Measurements from ENCODE around the gene EEIG2. TPM values are rescaled to one million over a fixed set of nuclear protein-coding genes. Genes with fewer than 3 reads are reported as not detected.
A peak's percentile ranks its signal among the peaks of the same experiment; 100 is the strongest.

EEIG2 gene
- total and polyA plus RNA-seq, 7 donors, result 0.51 to 2.1 (median 1.0) TPM

DNA sequence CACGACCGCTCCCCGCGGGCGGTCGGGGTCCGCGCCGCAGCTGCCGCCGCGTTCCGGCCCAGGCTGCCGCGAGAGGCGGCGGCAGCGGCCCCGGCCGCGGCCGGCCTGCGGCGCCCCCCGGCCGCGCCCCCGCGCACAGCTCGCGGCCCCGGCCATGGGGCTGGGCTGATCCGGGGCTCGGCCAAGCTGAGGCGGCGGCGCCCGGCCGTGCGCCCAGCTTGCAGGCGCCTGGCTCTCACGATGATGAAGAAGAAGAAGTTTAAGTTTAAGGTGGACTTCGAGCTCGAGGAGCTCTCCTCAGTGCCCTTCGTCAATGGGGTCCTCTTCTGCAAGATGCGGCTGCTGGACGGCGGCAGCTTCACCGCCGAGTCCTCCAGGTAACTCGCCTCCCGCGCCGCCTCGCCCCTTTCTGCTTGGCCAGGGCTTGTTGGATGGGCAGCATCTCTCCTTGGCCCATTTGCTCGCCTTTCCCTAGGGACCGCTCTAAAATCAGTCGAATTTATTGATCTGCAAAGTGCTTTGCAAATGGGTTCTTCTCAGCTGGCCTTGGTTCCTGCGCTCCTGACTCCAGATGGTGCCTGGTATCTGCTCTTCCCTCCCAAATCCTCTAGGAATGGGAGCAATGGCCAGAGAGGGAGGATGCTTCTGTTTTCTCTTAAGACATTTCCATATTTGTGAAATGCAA lies 431 bp downstream of the EEIG2 start:
- 1 to 3% (median 2%) methylated on average over 27 to 59 of the region's 59 CpGs for WGBS, 3 donors
- intact Hi-C loops (cut with DNase I), result loop anchor here in 1 of 2 donors (10.0 kb wide), 1 partner anchor 74 kb away; no protein-coding TSS in a partner anchor
- peak overlapping the region; percentile 74 for H3K4me3 ChIP-seq
- H3K27me3 ChIP-seq (ENCODE audit: insufficient read depth in 3 of 3, low read length in 2 of 3), result no peaks in the 10 kb centered on the region
- no peaks in the 10 kb centered on the region for H3K36me3 ChIP-seq (ENCODE audit: insufficient read depth in 1 of 2, low read depth in 1 of 2)
- DNase-seq, result peak; percentile 29 to 56
- ATAC-seq, result peak in 2 of 4 donors; percentile 25 to 47
- H3K4me1 ChIP-seq, result no peaks in the 10 kb centered on the region
- no peaks in the 10 kb centered on the region for H3K9me3 ChIP-seq
- peak overlapping the region; percentile 11 for H3K27ac ChIP-seq
- TF ChIP-seq, protein P1, sequence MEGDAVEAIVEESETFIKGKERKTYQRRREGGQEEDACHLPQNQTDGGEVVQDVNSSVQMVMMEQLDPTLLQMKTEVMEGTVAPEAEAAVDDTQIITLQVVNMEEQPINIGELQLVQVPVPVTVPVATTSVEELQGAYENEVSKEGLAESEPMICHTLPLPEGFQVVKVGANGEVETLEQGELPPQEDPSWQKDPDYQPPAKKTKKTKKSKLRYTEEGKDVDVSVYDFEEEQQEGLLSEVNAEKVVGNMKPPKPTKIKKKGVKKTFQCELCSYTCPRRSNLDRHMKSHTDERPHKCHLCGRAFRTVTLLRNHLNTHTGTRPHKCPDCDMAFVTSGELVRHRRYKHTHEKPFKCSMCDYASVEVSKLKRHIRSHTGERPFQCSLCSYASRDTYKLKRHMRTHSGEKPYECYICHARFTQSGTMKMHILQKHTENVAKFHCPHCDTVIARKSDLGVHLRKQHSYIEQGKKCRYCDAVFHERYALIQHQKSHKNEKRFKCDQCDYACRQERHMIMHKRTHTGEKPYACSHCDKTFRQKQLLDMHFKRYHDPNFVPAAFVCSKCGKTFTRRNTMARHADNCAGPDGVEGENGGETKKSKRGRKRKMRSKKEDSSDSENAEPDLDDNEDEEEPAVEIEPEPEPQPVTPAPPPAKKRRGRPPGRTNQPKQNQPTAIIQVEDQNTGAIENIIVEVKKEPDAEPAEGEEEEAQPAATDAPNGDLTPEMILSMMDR (IDR thresholded peaks at IDR 0.05), result no peak

DNA sequence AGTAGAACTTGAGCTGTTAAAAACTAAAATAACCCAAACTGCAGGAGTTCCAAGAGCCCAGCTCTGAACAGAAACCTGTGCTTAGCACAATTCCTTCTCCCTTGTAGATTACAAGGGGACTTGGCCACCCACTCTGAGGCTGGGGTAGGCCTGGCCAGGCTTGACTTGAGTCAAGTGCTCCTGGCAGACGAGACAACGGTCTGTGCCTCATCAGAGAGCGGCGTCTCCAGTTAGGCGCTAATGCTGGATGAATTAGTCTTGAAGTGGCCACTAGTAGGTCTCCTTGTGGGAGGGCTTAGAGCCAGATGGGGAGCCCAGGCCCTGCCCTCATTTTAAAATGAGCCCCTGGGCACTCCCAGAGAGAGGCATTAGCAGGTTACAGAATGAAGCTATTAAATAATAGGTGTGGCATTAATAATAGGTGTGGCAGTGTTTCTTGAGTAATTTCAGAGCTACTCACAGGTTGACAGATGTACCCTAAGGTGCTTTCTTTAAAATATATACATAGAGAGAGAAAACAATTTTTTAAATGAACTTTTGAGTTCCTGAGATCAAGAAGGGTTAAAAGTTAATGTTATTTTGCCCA lies 1.1 kb downstream of the EEIG2 start:
- Histone ChIP-seq H3K4me3 (peak overlapping the region; percentile 74), H3K27ac (no peak overlapping the region), H3K36me3 (ENCODE audit: insufficient read depth in 1 of 2, low read depth in 1 of 2) (no peaks in the 10 kb centered on the region), H3K9me3 (no peaks in the 10 kb centered on the region), H3K4me1 (no peaks in the 10 kb centered on the region), H3K27me3 (ENCODE audit: insufficient read depth in 3 of 3, low read length in 2 of 3) (no peaks in the 10 kb centered on the region)
- ATAC-seq (peak in 2 of 4 donors; percentile 23 to 26), DNase-seq (peak; percentile 32 to 56)
- intact Hi-C loops (cut with DNase I), result loop anchor here in 1 of 2 donors (10.0 kb wide), 1 partner anchor 74 kb away; no protein-coding TSS in a partner anchor
- TF ChIP-seq, protein P1 (IDR thresholded peaks at IDR 0.05), result no peak
- WGBS, 3 donors, result 18 to 30% (median 19%) methylated on average over 5 of the region's 5 CpGs

DNA sequence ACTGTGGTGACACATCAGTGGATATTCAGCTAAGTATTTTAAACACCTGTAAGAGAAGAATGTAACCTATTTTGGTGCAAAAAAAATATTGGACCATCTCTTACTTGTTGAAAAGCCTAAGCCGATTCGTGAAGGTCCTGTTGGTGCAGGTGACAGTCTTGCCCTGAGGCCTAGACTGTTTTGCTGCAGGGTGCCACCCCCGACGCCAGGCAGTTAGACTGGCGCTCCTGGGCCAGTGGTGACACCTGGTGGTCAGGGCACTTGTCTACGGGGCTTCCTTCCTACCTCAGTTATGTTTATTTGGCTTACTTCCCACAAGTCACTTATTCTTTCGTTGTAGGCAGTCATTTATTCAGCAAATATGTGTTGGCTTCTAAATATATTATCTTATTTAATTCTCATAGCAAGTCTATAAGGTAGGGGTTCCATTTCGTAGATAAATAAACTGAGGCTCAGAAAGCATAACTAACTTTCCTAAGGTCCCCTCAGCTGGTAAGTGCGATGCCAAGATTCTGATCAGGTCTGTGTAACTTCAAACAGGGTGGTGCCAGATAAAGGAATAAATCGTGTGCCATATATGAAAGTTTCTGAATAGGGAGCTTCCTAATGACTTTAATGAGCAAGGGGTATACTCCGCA lies 1.9 kb downstream of the EEIG2 start:
- no peak overlapping the region for H3K27ac ChIP-seq
- H3K9me3 ChIP-seq, result no peaks in the 10 kb centered on the region
- TF ChIP-seq, protein P1 (IDR thresholded peaks at IDR 0.05), result peak; percentile 14
- DNase-seq, result peak; percentile 43 to 56
- no peaks in the 10 kb centered on the region for H3K4me1 ChIP-seq
- ATAC-seq, result no peak
- H3K36me3 ChIP-seq (ENCODE audit: insufficient read depth in 1 of 2, low read depth in 1 of 2), result no peaks in the 10 kb centered on the region
- intact Hi-C loops (cut with DNase I), result loop anchor here in 1 of 2 donors (10.0 kb wide), 1 partner anchor 73 kb away; no protein-coding TSS in a partner anchor
- H3K27me3 ChIP-seq (ENCODE audit: insufficient read depth in 3 of 3, low read length in 2 of 3), result no peaks in the 10 kb centered on the region
- no peak overlapping the region for H3K4me3 ChIP-seq
- 75 to 81% (median 75%) methylated on average over 11 of the region's 11 CpGs for WGBS, 3 donors

DNA sequence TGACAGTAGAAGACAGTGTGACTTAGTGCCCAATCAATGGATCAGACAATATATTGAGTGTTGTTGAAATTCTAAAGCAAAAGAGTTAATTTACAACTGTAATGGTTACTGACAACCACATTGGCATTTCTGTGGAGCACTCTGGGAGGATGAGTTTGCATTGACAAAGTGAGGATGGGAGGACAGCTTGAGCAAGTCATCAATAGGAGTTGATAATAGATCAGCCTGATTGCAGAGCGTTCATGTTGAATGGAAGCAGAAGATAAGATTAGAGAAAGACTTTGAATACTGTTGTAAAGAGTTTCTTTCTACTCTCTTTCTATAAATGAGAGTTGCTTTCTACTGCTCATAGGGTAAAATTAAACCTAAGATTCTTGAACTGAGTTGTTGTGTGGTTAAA lies 3.9 kb downstream of the EEIG2 start:
- Histone ChIP-seq H3K4me1 (no peaks in the 10 kb centered on the region), H3K4me3 (no peak overlapping the region), H3K27me3 (ENCODE audit: insufficient read depth in 3 of 3, low read length in 2 of 3) (no peaks in the 10 kb centered on the region), H3K36me3 (ENCODE audit: insufficient read depth in 1 of 2, low read depth in 1 of 2) (no peaks in the 10 kb centered on the region), H3K9me3 (no peaks in the 10 kb centered on the region), H3K27ac (no peak overlapping the region)
- no peak for DNase-seq
- no peak for ATAC-seq
- intact Hi-C loops (cut with DNase I), result loop anchor here in 1 of 2 donors (10.0 kb wide), 1 partner anchor 71 kb away; no protein-coding TSS in a partner anchor
- 92 to 97% (median 94%) methylated on average over 1 of the region's 1 CpG for WGBS, 3 donors
- TF ChIP-seq, protein P1 (IDR thresholded peaks at IDR 0.05), result no peak

All from psoas muscle (tissue), 8 donors.